Measurements from ENCODE around the gene ABHD18.

DNA sequence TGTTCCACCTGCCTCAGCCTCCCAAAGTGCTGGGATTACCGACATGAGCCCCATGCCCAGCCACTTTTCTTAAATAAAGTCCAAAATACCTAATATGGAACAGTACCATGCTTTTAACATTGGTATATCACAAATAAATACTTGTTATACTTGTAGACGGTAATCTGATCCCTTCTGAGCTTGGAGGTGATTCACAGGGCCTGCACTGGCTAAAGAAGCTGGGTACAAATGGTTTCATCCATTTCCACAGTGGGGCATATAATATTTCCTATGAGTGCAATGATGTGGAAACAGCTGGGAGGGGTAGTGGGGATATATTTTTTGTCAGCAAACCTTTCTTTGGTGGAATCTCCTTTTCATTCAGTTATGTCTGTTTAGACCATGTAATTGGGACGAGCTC, 48.7 kb upstream of the ABHD18 start:
- no peak for TF ChIP-seq YY1 (IDR thresholded peaks at IDR 0.05; ENCODE audit: low read depth)
- TF ChIP-seq, protein P1, sequence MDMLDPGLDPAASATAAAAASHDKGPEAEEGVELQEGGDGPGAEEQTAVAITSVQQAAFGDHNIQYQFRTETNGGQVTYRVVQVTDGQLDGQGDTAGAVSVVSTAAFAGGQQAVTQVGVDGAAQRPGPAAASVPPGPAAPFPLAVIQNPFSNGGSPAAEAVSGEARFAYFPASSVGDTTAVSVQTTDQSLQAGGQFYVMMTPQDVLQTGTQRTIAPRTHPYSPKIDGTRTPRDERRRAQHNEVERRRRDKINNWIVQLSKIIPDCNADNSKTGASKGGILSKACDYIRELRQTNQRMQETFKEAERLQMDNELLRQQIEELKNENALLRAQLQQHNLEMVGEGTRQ (IDR thresholded peaks at IDR 0.05; ENCODE audit: borderline replicate concordance, low read depth, low read length) = no peak
- TF ChIP-seq CTCF (IDR thresholded peaks at IDR 0.05) = no peak
- no peak for TF ChIP-seq ELF1 (IDR thresholded peaks at IDR 0.05)
- TF ChIP-seq, protein P2, sequence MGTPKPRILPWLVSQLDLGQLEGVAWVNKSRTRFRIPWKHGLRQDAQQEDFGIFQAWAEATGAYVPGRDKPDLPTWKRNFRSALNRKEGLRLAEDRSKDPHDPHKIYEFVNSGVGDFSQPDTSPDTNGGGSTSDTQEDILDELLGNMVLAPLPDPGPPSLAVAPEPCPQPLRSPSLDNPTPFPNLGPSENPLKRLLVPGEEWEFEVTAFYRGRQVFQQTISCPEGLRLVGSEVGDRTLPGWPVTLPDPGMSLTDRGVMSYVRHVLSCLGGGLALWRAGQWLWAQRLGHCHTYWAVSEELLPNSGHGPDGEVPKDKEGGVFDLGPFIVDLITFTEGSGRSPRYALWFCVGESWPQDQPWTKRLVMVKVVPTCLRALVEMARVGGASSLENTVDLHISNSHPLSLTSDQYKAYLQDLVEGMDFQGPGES (IDR thresholded peaks at IDR 0.05; ENCODE audit: low read depth, low read length) = no peak
- TF ChIP-seq EZH2phosphoT487 (IDR thresholded peaks at IDR 0.05; ENCODE audit: borderline replicate concordance, low read depth) = no peak
